Spleen (tissue), 11 donors: ENCODE data around the gene INSR. TPM values are rescaled to one million over a fixed set of nuclear protein-coding genes. Genes with fewer than 3 reads are reported as not detected.

Experiments
- DNase-seq: peaks from one replicate; pipeline ENCODE4 v3.0.0-alpha.2; 2020
- H3K27ac ChIP-seq, 8 donors: fragments of 200-600 bp; sonication (generic) in 7 of 8; 1 replicate in 4 of 8; 2 replicates in 4 of 8; pipeline versions ENCODE4 v1.5.0 to v1.8.0; 2016 to 2021; ENCODE audit warnings: inconsistent platforms in 4 of 8, mild to moderate bottlenecking in 4 of 8, moderate library complexity in 1 of 8
- H3K27me3 ChIP-seq, 7 donors: fragments of 200-600 bp; sonication (generic) in 6 of 7; replicated peaks in 1 of 7; 1 replicate in 4 of 7; 2 replicates in 3 of 7; pipeline versions ENCODE4 v1.5.0 to v1.8.0; 2016 to 2021; ENCODE audit warnings: inconsistent platforms in 3 of 7, mild to moderate bottlenecking in 1 of 7
- H3K36me3 ChIP-seq, 6 donors: fragments of 200-600 bp; sonication (generic) in 5 of 6; 1 replicate in 4 of 6; 2 replicates in 2 of 6; pipeline versions ENCODE4 v1.5.0 to v1.8.0; 2016 to 2021; ENCODE audit warnings: inconsistent platforms in 2 of 6
- H3K4me1 ChIP-seq, 6 donors: fragments of 200-600 bp; sonication (generic) in 5 of 6; 1 replicate in 3 of 6; 2 replicates in 3 of 6; pipeline versions ENCODE4 v1.5.0 to v1.8.0; 2016 to 2021; ENCODE audit warnings: inconsistent platforms in 3 of 6
- H3K4me3 ChIP-seq, 8 donors: fragments of 200-600 bp; sonication (generic) in 7 of 8; 1 replicate in 4 of 8; 2 replicates in 4 of 8; pipeline versions ENCODE4 v1.5.0 to v1.8.0; 2016 to 2021; ENCODE audit warnings: inconsistent platforms in 4 of 8, mild to moderate bottlenecking in 4 of 8, moderate library complexity in 2 of 8
- H3K9me3 ChIP-seq, 8 donors: fragments of 200-600 bp; sonication (generic) in 7 of 8; 1 replicate in 4 of 8; 2 replicates in 4 of 8; pipeline versions ENCODE4 v1.5.0 to v1.8.0; 2016 to 2021; ENCODE audit warnings: inconsistent platforms in 4 of 8
- CTCF ChIP-seq, 11 experiments: fragments of 200-600 bp in 7 of 11; fragments of 450-650 bp in 4 of 11; sonication (generic) in 4 of 11; IDR thresholded peaks in 8 of 11; conservative IDR thresholded peaks in 3 of 11; 1 replicate in 7 of 11; 2 replicates in 4 of 11; pipeline versions ENCODE4 v1.4.0 to v1.8.0; 2016 to 2021; ENCODE audit warnings: antibody characterized with exemption in 11 of 11, inconsistent platforms in 4 of 11, mild to moderate bottlenecking in 1 of 11
- POLR2A ChIP-seq, 3 donors: fragments of 450-650 bp; IDR thresholded peaks; one replicate each; pipeline ENCODE4 v1.5.1; 2017; ENCODE audit warnings: antibody characterized with exemption in 3 of 3, mild to moderate bottlenecking in 1 of 3
- POLR2AphosphoS5 ChIP-seq, 3 donors: sonication (generic); formaldehyde crosslinking; IDR thresholded peaks; one replicate each; pipeline ENCODE4 v1.5.1; 2017; ENCODE audit warnings: antibody characterized with exemption in 3 of 3
- WGBS, 5 donors: extraction: QIAGEN DNeasy Blood & Tissue Kit in 3 of 5; methylation state at CpG; one replicate each; pipeline versions ENCODE4 v1.1.5 to v1.1.7; 2013 to 2018; 5-methylcytosine and 5-hydroxymethylcytosine counted together
- intact Hi-C: fragments of 100-400 bp; cut with DNase I; formaldehyde crosslinking; loops from one replicate; pipeline ENCODE4 v1.15.0; 2023; ENCODE audit warnings: low total_unique reads
- polyA plus RNA-seq, 3 donors: library from polyadenylated mRNA; stranded (reverse); fragments of 200-250 nt; gene quantifications; one replicate each; pipeline ENCODE4 v1.2.1, GENCODE V29; 2013
- total RNA-seq, 7 donors: library from RNA; depleted of rRNA in 3 of 7; stranded (reverse); fragments of >200 nt in 3 of 7; fragmentation: NEBNext Ultra II Directional in 4 of 7; extraction: Animal tissue kit (Norgen Biotek cat#: 25700) in 4 of 7; gene quantifications; one replicate each; pipeline versions ENCODE4 v1.1.0 to v1.2.1, GENCODE V29; 2016 to 2021
- donor health status: healthy with polysubstance abuse.
- donor health status: DM: no; HTN: no; CAD: no; lungs with moderate emphysema.
- donor health status: DM: no; HTN: no; CAD: no.
- donor health status: Bipolar disorder and iron deficiency.
- donor health status: healthy.
- donor health status: DM: no; HTN: no; CAD: no.
- donor health status: DM: yes; HTN: yes; CAD: no.

The INSR gene
- total and polyA plus RNA-seq, 10 donors, result 7.6 to 467 (median 228) TPM

GRCh38 chr19:7170983-7171382, 123.2 kb downstream of the INSR start:
- Histone ChIP-seq H3K27me3 (no peaks in the 10 kb centered on the region), H3K4me1 (peaks cover 0 to 2% (median 0%) of the 10 kb centered on the region in 6 donors), H3K9me3 (peaks cover 0 to 10% (median 4%) of the 10 kb centered on the region in 8 donors), H3K4me3 (no peak overlapping the region), H3K27ac (peak overlapping the region in 1 of 8 donors; percentile 3), H3K36me3 (peaks cover 0 to 97% (median 56%) of the 10 kb centered on the region in 6 donors)
- TF ChIP-seq CTCF (IDR thresholded peaks at IDR 0.05 in 8 of 11, conservative IDR thresholded peaks at IDR 0.05 in 3 of 11), result no peak
- TF ChIP-seq POLR2A (IDR thresholded peaks at IDR 0.05), result no peak
- TF ChIP-seq POLR2AphosphoS5 (IDR thresholded peaks at IDR 0.05), result no peak
- no peak for DNase-seq
- intact Hi-C loops, result no loop called here

- Histone ChIP-seq H3K27me3 (no peaks in the 10 kb centered on the region), H3K4me1 (no peaks in the 10 kb centered on the region), H3K4me3 (no peak overlapping the region), H3K9me3 (peaks cover 0 to 10% (median 4%) of the 10 kb centered on the region in 8 donors), H3K27ac (no peak overlapping the region), H3K36me3 (peaks cover 0 to 100% (median 59%) of the 10 kb centered on the region in 6 donors)
- TF ChIP-seq POLR2A (IDR thresholded peaks at IDR 0.05) (no peak), POLR2AphosphoS5 (IDR thresholded peaks at IDR 0.05) (peak in 2 of 3 donors; percentile 11 to 36)
- DNase-seq, result no peak
- intact Hi-C loops, result no loop called here
- WGBS, 5 donors, result 57 to 95% (median 78%) methylated on average over 6 of the region's 6 CpGs
These were observed 125.3 kb downstream of the INSR start for GRCh38 chr19:7168941-7169340.

GRCh38 chr19:7161292-7161691, 132.9 kb downstream of the INSR start:
- Histone ChIP-seq H3K27ac (no peak overlapping the region), H3K9me3 (no peaks in the 10 kb centered on the region), H3K4me3 (no peak overlapping the region), H3K27me3 (no peaks in the 10 kb centered on the region), H3K4me1 (peaks cover 0 to 17% (median 3%) of the 10 kb centered on the region in 6 donors), H3K36me3 (peaks cover 0 to 99% (median 41%) of the 10 kb centered on the region in 6 donors)
- DNase-seq, result no peak
- no peak for TF ChIP-seq POLR2A (IDR thresholded peaks at IDR 0.05)
- TF ChIP-seq CTCF (IDR thresholded peaks at IDR 0.05 in 8 of 11, conservative IDR thresholded peaks at IDR 0.05 in 3 of 11), result no peak
- TF ChIP-seq POLR2AphosphoS5 (IDR thresholded peaks at IDR 0.05), result no peak
- intact Hi-C loops, result no loop called here
- WGBS, 5 donors, result 85 to 99% (median 96%) methylated on average over 4 of the region's 4 CpGs

- peaks cover 0 to 99% (median 29%) of the 10 kb centered on the region in 6 donors for H3K36me3 ChIP-seq
- no peak for DNase-seq
- peak overlapping the region in 7 of 8 donors; percentile 22 to 73 (median 58) for H3K27ac ChIP-seq
- peaks cover 0 to 17% (median 3%) of the 10 kb centered on the region in 6 donors for H3K4me1 ChIP-seq
- TF ChIP-seq POLR2AphosphoS5 (IDR thresholded peaks at IDR 0.05) (peak; percentile 22 to 59 (median 38)), POLR2A (IDR thresholded peaks at IDR 0.05) (no peak)
- H3K27me3 ChIP-seq, result no peaks in the 10 kb centered on the region
- H3K9me3 ChIP-seq, result no peaks in the 10 kb centered on the region
- intact Hi-C loops, result no loop called here
- H3K4me3 ChIP-seq, result no peak overlapping the region
- WGBS, 5 donors, result 56 to 82% (median 66%) methylated on average over 18 of the region's 18 CpGs
These were observed 134.9 kb downstream of the INSR start for GRCh38 chr19:7159105-7159933.

- H3K9me3 ChIP-seq, result no peaks in the 10 kb centered on the region
- no peaks in the 10 kb centered on the region for H3K27me3 ChIP-seq
- peak overlapping the region in 1 of 8 donors; percentile 53 for H3K27ac ChIP-seq
- intact Hi-C loops, result no loop called here
- peaks cover 0 to 95% (median 17%) of the 10 kb centered on the region in 6 donors for H3K36me3 ChIP-seq
- H3K4me3 ChIP-seq, result no peak overlapping the region
- WGBS, 5 donors, result 77 to 91% (median 81%) methylated on average over 5 of the region's 5 CpGs
- peaks cover 0 to 6% (median 0%) of the 10 kb centered on the region in 6 donors for H3K4me1 ChIP-seq
- no peak for DNase-seq
- TF ChIP-seq POLR2A (IDR thresholded peaks at IDR 0.05) (no peak), CTCF (IDR thresholded peaks at IDR 0.05 in 8 of 11, conservative IDR thresholded peaks at IDR 0.05 in 3 of 11) (no peak), POLR2AphosphoS5 (IDR thresholded peaks at IDR 0.05) (no peak)
These were observed 141.2 kb downstream of the INSR start for GRCh38 chr19:7153022-7153421.
